ENCODE results near the gene PTPRJ.
"Not testable (repeated sequence)": the region's sequence is repeated elsewhere in the genome, so short reads cannot be mapped to it uniquely, and the experiment has no call there.

Gene PTPRJ

DNA sequence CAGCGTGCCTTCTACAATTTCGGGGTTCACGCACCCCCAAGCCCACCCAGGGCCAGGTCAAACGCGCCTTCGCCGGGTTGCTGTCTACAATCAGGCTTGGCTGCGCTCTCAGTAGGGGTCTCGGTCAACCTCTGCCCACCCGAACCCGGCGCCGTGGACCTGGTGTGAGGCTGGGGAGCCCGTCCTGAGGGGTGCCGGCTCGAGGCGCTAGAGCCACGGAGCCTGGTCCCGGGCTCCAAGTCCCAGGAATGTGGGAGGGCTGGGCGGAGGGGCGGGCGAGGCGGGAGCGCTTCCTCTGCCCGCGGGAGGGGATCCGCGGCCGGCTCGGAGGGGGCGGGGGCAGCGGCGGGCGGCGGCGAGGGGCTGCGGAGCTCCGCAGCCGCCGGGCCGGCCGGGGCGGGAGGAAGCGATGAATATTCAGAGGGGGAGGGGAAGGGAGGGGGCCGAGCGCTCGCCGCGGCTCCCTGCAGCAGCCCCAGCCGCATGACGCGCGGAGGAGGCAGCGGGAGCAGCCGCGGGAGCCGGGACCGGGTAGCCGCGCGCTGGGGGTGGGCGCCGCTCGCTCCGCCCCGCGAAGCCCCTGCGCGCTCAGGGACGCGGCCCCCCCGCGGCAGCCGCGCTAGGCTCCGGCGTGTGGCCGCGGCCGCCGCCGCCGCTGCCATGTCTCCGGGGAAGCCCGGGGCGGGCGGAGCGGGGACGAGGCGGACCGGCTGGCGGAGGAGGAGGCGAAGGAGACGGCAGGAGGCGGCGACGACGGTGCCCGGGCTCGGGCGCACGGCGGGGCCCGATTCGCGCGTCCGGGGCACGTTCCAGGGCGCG, at the start of gene PTPRJ:
Gene PTPRJ (plus strand): TSS at position 472 of the 819 bp plus-strand sequence. CDS start 354 bp downstream, outside the sequence.
- TF ChIP-seq, protein P1, sequence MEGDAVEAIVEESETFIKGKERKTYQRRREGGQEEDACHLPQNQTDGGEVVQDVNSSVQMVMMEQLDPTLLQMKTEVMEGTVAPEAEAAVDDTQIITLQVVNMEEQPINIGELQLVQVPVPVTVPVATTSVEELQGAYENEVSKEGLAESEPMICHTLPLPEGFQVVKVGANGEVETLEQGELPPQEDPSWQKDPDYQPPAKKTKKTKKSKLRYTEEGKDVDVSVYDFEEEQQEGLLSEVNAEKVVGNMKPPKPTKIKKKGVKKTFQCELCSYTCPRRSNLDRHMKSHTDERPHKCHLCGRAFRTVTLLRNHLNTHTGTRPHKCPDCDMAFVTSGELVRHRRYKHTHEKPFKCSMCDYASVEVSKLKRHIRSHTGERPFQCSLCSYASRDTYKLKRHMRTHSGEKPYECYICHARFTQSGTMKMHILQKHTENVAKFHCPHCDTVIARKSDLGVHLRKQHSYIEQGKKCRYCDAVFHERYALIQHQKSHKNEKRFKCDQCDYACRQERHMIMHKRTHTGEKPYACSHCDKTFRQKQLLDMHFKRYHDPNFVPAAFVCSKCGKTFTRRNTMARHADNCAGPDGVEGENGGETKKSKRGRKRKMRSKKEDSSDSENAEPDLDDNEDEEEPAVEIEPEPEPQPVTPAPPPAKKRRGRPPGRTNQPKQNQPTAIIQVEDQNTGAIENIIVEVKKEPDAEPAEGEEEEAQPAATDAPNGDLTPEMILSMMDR (IDR thresholded peaks at IDR 0.05; ENCODE audit: low read depth, low read length, missing control alignments) = no peak
- DNase-seq (ENCODE audit: low read depth) = no peak
- peak within 1 kb of the TSS; percentile 64 for H3K4me3 ChIP-seq (ENCODE audit: low read depth, low read length)

DNA sequence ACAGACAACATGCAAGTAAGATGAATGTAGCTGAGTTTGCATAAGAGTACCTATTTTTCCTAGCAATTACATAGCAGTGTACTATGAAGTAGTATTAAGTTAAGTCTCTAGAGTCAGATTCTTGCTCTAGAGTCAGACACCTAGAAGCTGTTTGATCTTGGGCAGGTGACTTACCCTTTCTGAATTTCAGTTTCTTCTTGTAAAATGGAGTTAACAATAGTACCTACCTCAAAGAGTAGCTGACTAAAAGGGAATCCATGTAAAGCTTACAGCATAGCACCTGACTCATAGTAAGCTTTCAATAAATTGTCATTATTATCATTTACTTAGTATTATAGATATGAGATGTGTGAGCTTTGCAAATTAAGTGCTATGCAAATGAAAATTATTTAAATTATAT, 47.8 kb upstream of the PTPRJ start:
- DNase-seq (ENCODE audit: low read depth) = no peak
- H3K4me3 ChIP-seq (ENCODE audit: low read depth, low read length) = no peak overlapping the region
- TF ChIP-seq, protein P1 (IDR thresholded peaks at IDR 0.05; ENCODE audit: low read depth, low read length, missing control alignments) = no peak

DNA sequence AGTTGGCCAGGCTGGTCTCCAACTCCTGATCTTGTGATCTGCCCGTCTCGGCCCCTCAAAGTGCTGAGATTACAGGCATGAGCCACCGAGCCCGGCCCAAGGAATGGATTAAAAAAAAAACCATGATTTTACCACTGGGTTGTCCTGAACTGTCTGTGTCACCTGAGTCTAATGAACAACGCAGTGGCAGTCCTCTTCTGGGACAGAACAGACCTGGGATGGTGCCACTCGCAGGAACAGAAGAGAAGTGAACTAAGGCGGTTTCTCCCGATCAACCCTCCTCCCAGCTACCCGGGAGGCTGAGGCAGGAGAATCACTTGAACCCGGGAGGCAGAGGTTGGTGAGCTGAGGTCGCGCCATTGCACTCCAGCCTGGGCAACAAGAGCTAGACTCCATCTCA, 46.6 kb upstream of the PTPRJ start:
- not testable (repeated sequence) for H3K4me3 ChIP-seq (ENCODE audit: low read depth, low read length); DNase-seq (ENCODE audit: low read depth)

DNA sequence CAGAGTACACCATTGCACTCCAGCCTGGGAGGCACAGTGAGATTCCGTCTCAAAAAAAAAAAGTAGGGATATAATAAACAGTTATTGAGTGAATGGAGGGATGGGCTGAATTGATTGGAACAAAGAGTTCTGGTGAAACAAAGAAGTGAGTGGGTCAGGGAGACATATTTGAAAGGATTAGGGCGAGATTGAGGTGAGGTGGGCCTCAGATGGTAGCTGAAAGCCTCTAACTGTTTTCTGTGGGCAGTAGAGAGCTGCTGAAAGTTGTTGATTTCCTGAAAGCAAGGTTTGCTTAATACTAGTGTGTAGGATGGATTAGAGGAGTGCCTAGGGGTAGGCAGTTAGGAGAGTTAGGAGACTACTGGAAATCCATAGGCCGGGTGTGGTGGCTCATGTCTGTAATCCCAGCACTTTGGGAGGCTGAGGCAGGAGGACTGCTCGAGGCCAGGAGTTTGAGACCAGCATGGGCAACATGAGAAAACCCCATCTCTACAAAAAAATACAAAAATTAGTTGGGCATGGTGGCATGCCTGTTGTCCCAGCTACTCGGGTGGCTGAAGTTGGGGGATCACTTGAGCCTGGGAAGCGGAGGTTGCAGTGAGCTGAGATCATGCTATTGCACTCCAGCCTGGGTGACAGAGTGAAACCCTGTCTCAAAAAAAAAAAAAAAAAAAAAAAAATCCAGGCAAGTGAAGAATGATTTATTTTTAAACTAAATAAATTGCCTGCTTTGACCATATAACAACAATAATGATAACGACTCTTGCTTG, 41.4 kb upstream of the PTPRJ start:
- H3K4me3 ChIP-seq (ENCODE audit: low read depth, low read length) = no peak overlapping the region
- TF ChIP-seq, protein P1 (IDR thresholded peaks at IDR 0.05; ENCODE audit: low read depth, low read length, missing control alignments) = no peak
- no peak for DNase-seq (ENCODE audit: low read depth)

DNA sequence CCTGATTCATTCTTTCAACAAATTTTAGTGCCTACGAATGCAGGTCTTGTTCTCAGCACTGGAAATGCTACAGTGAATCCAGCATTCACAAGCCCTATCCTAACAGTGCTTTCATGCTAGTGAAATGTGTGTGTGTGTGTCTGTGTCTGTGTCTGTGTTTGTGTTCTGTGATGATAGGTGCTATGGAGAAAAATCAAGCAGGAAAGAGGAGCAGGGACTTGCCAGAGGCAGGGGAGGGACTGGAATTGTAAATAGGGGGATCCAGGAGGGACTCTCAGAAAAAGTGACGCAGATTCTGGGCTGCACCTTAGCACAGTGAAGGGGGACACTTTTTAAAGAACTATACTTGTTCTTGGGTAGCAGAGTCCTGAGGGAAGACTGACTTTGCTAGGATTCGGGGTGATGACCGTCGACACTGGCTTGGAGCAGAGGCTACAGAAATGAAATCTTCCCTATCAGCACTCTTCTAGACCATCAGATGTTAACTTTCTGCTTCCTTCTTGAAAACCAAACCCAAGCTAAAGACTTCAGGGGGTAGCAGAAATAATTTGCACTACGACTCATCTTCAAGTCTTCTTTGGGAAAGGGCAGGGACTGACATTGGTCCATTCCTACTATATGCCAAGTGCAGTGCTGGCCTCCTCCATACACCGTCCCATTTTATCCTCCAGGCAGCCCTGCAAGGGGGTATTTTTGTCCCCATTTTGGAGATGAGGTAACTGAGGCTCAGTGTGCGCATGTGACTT, 39.3 kb upstream of the PTPRJ start:
- H3K4me3 ChIP-seq (ENCODE audit: low read depth, low read length) = no peak overlapping the region
- DNase-seq (ENCODE audit: low read depth) = no peak
- TF ChIP-seq, protein P1 (IDR thresholded peaks at IDR 0.05; ENCODE audit: low read depth, low read length, missing control alignments) = no peak

DNA sequence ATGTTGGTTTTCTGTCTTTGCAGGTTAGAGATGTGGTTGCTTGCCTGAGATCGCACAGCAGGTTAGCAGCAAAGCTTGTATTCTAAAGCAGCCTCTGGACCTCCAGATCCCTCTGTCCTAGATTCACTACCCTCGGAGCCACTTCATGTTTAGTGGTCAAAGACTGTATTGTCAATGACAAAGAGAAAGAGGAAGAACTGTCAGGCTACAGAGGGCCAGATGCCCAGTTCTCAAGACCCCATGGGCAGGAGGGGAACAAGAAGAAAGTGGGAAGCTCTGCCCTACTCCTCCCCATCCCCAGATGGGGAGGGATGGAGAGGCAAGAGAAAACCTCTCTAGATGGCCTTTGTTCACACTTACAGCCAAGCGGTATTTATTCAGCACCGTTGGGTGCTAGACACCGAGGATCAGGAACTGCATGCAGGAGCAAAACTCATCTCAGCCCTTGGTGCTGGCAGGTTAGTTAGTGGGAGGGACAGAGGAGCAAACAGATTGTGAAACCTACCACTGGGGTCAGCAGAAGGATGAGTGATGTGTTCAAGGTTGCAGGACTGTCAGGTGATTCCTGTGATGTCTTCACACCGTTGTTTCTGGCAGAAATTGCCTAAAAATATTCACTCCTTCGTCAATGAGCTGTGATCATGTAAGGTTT, 38.3 kb upstream of the PTPRJ start:
- no peak overlapping the region for H3K4me3 ChIP-seq (ENCODE audit: low read depth, low read length)
- DNase-seq (ENCODE audit: low read depth) = no peak
- TF ChIP-seq, protein P1 (IDR thresholded peaks at IDR 0.05; ENCODE audit: low read depth, low read length, missing control alignments) = no peak

All from GM12864 (cell line).